GM19438 (cell line): ENCODE results near the gene DCAF17.
"Not testable (repeated sequence)": the region's sequence is repeated elsewhere in the genome, so short reads cannot be mapped to it uniquely, and the experiment has no call there.

Experiments
- ATAC-seq: cut with Tn5 transposase; IDR thresholded peaks from one replicate; pipeline ENCODE4 v1.9.1; 2021; ENCODE audit warnings: low read depth; ENCODE audit not compliant: unreplicated experiment

The DCAF17 gene

DNA sequence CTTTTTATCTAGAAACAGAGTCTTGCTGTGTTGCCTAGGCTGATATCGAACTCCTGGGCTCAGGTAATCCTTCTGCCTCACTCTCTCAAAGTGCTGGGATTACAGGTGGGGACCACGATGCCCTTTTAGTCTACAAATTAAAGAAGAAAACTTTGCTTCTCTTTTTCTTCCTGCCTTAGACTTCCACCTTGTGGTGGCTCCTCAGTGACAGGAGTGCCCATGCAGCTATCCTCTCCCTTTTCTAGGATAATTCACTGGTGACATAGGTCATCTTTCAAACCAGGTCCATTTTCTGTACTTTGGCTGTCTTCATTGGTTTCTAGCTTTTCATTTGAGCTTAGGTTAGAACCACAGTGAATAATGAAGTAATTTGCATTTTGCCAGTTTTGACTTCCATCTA is 13.6 kb downstream of the DCAF17 start:
- no peak for ATAC-seq

DNA sequence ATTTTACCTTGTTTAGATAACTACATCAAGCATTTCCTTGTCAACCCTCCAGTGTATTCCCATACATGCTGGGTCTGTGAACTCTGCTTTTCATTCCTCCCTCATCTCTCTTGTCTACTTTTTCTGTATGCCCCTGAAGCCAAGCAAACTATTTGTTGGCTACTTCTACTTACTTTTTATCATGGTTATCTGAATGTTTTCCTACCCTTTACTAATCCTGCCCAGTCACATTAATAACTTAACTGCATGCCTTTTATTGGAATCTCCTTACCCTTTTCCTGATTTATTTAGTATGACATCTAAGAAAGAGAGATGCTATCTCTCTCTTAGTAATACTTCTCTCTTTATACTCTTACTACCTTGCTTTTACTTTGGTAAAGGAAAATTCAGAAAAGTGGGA is 17.0 kb downstream of the DCAF17 start:
- no peak for ATAC-seq

DNA sequence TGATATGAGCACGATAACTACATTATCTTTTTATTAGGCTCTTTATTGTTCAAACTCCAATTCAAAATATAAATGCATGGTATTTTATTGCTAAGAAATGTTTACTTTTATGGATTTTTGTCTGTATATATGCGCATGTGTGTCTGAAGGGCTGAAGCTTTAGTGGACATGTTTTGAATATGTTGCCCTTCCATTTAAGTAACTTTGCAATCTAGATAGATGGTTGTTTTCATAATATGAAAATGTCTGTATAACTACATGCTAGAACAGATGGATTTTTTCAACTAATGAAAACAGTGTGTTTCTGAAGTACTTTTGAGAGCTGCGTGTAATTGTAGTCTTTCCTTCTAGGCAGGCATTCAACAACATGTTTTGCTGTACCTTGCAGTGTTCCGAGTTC is 18.7 kb downstream of the DCAF17 start:
- no peak for ATAC-seq

DNA sequence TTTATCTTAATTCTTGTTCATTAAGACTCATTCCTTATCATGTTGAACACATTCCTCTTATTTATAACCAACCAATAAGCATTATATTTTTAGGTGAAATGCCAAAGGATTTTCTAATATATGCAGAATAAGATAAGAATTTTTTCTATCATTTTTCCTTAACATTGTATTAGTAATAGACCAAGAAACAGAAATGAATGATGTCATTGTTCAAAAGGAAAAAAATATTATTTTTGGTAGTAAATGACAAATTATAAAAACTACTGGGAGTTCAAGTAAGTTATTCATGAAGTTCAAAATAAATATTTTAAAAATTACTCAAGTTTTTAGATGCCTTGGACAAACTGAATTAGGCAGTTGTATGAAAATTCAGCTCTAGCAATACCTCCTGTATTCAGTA is 25.5 kb downstream of the DCAF17 start:
- ATAC-seq: no peak

DNA sequence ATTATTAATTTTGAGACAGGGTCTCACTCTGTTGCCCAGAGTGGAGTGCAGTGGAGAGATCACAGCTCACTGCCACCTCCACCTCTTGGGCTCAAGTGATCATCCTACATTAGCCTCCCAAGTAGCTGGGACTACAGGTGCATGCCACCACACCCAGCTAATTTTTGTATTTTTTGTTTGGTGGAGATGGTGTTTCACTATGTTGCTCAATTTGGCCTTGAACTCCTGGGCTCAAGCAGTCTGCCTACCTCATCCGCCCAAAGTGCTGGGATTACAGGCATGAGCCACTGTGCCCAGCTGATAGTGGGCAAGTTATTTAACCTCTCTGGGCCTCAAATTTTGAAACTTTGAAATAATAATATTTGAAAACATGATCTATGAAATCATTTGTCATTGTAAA is 26.5 kb downstream of the DCAF17 start:
- ATAC-seq: no peak

DNA sequence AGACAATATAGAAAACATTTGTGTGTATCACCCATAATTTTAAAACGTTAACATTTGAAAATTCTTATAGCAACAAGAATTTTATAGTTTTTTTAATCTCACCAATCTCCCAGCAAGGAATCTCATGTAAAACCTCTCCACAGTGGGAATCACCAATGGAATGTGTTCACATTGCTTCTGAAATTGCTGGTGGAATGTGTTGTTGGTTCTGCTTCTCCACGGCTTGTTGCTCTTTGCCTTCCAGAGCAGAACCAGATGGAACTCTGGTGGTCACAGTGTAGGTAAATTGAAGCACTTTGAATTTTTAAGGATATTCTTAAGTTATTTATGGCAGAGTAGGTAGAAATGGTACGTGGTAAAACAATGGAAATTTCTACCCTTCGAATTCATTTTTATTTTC is 35.1 kb downstream of the DCAF17 start:
- ATAC-seq: no peak

DNA sequence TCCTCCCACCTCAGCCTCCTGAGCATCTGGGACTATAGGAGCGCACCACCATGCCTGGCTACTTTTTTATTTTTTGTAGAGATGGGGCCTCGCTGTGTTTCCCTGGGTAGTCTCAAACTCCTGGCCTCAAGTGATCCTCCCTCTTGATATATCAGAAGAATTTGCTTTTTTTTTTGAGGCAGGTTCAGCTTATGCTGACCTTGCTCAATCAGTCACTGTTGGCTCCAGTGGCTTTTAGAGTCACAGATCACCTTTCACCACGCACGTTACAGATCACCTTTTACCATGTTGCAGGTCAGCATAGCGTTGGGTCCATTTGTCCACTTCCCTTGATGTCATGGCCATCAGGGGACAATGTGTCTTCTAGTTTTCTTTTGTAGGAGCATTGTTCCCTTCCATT is 36.1 kb downstream of the DCAF17 start:
- ATAC-seq: no peak

DNA sequence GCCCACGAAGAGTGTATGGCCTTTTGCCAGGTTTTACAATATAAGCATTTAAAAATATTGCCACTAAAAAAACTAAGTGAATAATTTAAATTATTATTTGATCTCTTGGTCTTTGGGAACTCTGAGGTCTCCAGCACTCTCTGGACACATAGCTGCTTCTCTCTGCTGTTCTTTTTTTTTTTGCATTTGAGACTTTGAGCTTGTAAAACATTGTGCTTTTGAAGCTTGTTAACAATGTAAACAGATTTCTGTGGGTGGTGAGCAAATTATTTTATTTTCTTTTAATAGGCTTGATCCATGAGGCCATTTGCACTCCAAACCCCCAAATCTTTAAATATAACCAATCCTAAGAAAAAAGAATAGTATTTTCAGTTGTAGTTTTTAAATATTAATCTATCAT is 42.0 kb downstream of the DCAF17 start:
- no peak for ATAC-seq

DNA sequence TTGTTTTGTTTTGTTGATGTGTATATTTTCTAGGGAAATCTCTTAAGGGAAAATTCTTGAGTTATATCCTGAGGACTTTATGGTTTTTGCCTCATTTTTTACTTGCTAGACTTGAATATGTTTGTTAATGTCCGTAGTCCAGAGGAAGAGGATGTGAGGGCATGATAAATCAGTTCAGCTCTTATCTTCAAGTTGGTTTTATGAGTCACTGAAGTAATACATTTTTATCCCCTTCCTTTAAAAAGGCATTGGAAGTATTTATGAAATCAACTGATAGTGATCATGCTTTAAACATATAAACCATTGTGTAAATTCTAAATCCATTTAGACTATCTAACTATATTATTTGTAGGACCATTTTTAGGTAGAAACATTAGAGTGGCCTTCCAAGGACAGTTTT is 44.3 kb downstream of the DCAF17 start:
- ATAC-seq: no peak

DNA sequence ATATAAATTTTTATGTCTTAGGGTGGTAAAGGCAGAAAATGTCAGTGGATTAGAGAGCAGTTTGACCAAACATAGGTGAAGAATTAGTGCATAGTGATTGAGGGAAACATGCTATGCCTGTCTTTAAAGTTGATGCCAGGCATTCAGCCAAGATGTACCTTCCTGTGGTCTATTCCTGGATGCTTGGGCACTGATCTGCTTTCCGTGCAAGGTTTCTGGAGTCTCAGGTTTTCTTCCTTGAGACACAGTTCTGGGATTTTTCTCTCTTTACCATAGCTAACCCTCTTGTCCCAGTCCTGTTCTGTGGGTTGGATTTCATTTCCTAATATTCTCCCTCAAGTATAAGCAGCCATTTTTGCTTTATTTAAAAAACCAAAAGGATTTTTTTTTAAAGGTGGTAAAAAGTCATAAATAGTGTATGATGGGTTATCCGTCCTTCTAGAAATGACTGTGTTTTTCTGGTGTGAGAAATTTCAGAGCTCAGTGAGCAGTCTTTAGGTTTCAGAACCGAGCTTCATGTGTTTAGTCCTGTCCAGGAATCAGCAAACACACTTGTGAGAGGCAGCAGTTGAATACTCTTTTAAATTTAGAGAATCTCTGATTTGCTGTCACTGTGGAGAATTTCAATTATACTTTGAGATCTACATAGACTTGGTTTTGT is 45.3 kb downstream of the DCAF17 start:
- no peak for ATAC-seq

DNA sequence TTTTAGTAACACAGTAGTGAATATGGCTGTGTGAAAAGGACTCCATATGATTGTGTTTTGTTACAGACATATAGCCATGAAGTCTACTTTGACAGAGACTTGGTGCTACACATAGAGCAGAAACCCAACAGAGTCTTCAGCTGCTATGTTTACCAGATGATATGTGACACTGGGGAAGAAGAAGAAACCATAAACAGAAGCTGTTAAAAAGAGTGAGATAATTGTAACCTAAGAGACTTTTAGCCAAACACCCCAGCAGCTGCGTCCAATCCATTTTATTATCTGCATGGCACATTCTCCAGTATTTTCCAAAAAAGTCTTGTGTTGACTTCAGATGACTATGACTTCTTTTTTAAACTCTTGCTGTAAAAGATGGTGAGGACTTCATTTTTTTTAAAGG is 46.9 kb downstream of the DCAF17 start:
- no peak for ATAC-seq

DNA sequence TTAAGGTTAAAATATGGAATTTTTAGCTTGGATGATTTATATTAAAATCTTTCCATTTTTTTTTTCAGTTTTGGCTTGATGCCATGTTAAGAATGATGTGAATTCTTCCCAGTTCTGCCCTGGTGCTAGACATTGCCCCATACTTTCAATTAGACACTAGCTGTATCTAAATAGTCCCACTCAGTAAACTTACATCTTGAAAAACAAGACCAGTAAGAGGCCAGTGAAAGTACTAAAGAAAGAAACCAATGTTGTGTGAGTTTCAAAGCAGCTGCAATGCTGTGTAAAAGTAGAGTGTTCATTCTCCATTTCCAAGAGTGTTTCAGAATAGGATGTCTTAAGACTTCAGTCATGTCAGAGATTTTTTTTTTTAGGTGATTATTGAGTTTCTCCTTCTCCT is 48.3 kb downstream of the DCAF17 start:
- ATAC-seq: peak; percentile 70

DNA sequence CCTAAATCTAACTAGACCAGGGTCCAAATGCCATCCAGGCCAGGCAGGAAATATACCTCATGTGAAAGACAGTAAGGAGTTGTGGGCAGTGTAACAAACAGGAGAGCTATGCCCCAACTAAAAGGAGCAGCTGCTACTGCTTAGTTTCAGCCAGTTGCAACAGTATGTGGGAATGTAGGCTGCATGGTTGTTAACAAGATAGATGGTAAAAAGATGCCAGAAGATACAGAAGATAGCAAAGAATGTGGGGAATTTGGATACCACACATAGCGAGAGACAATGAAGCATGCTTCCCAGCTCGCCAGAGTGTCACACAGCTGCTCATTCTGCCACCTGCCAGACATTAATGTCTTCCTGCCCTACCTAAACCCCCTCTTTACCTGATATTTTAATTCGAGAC is 48.9 kb downstream of the DCAF17 start:
- ATAC-seq: no peak

DNA sequence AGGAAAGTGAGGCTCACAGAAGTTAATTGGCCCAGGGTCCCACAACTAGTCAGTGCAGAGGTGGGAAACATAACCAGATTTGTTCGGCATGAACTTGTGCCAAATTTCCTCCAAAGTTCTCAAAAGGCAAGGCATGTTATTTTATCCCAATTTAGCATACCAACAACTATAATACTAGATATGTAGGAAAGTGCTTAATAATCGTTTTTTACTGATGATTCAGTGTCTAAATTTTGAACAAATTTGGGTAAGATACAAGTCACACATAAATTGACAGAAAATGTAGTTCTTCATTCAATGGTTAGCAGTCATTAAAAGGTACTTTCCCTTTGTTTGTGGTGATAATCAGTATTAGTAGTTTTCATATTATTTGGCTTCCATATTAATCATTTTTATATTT is 49.8 kb downstream of the DCAF17 start:
- no peak for ATAC-seq

DNA sequence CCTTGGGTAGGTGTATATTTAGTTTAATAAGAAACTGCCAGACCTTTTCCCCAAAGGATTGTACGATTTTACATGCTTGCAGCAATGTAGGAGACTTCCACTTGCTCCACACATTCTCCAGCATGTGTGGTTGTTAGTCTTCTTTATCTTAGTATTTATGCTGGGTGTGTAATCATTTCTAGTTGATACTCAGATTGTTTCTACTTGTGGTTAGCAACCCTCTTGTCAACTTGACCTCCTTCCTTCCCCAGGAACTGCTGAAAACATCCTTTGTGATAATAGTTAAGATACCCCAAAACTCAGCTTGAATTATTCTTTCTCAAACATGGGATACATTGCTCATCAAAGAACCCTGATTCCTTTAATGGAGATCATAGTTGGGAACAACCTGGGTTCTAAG is 51.1 kb downstream of the DCAF17 start:
- ATAC-seq: no peak

DNA sequence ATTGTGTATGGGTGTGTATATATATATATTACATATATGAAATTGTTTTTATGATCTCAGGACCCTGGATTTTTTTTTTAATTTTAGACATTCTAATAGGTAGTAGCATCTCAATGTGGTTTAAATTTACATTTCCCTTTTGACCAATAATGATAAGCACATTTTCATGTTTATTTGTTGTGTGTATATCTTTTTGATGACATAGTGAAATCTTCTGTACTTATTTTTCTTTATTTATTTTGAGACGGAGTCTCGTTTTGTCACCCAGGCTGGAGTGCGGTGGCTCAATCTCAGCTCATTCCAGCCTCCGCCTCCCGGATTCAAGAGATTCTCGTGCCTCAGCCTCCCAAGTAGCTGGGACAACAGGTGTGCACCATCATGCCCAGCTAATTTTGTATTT is 53.2 kb downstream of the DCAF17 start:
- no peak for ATAC-seq

DNA sequence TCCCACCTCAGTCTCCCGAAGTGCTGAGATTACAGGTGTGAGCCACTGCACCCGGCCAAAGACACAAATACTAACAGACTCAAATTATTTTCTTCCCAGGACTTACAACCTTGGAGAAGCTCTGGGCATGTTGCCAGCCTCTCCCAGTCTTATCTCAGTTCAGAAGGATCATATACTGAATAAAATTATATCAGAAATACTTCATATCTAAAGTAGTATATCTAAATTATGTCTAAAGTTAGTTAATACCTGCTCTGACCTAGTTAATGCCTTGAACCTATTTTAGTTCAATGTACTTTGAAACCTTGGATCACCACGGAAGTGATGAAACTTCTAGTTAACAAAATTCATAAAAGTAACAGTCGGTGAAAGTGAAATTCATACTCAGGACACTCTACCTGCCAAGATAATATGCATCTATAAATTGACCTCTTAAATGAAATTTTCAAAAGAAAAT is 53.8 kb downstream of the DCAF17 start:
- no peak for ATAC-seq

DNA sequence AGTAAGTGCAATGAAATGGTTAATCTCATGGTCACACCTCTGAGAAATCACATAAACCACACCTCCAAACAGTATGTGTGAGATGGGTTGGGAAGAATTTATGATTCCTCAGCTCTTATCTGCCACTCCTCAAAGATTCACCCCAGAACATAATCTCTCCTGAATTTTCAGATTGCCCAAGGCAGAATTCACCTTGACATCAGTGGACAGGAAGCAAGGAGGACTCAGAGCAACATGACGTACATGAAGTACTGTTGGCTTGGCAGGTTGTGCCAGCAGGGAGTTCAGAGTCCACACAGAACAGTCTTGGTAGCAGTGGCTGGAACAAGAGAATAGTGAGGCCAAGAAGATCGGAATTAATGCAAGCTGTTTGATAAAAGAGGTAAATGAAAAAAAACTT is 56.6 kb downstream of the DCAF17 start:
- no peak for ATAC-seq

DNA sequence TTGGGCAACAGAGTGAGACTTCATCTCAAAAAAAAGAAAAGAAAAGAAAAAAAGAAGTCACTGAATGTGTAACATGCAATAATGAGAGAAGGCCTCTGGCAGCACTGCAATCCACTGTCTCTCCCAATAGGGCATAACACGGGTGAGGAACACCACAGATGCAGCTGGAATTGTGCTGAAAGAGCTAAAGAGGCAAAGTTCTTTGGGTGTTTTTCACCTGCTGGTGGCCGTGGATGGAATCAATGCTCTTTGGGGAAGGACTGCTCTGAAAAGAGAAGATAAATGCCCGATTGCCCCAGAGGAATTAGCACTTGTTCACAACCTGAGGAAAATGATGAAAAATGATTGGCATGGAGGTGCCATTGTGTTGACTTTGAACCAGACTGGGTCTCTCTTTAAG is 57.3 kb downstream of the DCAF17 start:
- no peak for ATAC-seq

DNA sequence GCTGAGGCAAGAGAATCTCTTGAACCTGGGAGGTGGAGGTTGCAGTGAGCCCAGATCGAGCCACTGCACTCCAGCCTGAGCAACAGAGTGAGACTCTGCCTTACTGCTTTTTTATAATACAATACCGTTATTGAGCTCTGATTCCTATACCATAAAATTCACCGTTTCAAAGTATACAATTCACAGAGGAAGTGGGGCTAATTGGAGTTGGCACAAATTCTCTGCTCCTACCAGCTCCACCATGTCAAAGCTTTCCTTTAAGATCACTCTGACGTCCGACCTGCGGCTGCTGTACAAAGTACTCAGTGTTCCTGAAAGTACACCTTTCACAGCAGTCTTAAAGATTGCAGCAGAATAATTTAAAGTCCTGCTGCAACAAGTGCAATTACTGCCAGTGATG is 58.6 kb downstream of the DCAF17 start:
- ATAC-seq: no peak

DNA sequence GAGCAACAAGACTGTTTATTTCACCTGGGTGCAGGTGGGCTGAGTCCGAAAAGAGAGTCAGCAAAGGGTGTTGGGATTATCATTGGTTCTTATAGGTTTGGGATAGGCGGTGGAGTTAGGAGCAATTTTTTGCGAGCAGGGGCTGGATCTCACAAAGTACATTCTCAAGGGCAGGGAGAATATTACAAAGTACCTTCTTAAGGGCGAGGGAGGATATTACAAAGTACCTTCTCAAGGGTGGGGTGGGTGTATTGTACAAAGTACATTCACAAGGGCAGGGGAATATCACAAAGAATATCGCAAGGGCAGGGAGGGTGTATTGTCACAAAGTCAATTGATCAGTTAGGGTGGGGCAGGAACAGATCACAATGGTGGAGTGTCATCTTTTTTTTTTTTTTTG is 63.6 kb downstream of the DCAF17 start:
- not testable (repeated sequence) for ATAC-seq

DNA sequence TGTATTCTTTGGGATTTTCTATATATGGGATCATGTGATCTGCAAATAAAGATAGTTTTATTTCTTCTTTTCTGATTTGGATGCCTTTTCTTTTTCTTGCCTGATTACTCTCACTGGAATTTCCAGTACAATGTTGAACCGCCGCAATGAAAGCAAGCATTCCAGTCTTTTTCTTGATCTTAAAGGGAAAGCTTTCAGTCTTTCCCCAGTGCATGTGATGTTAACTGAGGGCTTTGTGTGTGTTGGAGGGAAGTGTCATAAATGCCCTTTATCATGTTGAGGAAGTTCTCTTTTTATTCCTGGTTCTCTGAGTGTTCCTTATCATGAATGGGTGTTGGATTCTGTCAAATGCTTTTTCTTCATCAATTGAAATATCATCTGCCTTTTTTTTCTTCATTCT is 71.3 kb downstream of the DCAF17 start:
- ATAC-seq: no peak
